Measurements from ENCODE around the gene TPST2. TPM values are rescaled to one million over a fixed set of nuclear protein-coding genes. Genes with fewer than 3 reads are reported as not detected.

The TPST2 gene
- total RNA-seq, 1 donor from 2014 or later: 10.7 TPM

DNA sequence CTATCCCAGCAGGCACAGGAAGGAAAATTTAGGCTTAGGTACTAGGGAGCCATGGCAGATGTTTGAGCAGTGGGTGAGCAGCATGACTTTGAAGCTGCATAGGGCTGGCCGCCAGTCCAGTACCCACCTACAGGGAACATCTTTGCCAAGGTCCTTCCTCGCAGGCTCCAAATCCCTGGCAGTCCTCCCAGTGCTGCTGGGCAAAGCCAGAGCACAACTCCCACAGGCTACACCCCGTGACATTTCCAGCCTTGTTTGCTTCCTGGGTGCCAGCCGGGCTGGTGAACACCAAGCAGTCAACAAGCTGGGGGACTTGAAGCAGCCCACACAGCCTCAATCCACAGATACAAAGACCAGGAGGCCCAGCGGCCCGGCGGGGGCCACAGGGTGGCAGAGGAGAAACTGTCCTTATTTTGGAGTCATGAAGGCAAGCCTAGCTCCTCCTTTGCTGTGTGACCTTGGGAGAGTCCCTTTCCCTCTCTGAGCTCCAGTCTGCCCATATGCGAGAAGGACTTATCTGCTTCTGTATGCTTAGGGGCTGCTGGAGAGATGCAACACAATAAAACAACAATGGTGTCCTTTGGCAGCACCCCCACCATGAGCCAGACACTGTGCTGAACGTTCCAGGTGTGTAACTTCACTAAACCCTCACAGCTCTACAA lies 28.0 kb downstream of the TPST2 start:
- Mint-ChIP-seq H3K27ac (ENCODE audit: unreplicated experiment) (no peak overlapping the region), H3K4me3 (no peak overlapping the region), H3K4me1 (peaks cover 8% of the 10 kb centered on the region), H3K9me3 (no peaks in the 10 kb centered on the region), H3K27me3 (ENCODE audit: low read depth) (no peaks in the 10 kb centered on the region), H3K36me3 (ENCODE audit: low read depth) (no peaks in the 10 kb centered on the region)
- DNase-seq (ENCODE audit: low read depth, low spot score): no peak
- TF ChIP-seq, protein P1, sequence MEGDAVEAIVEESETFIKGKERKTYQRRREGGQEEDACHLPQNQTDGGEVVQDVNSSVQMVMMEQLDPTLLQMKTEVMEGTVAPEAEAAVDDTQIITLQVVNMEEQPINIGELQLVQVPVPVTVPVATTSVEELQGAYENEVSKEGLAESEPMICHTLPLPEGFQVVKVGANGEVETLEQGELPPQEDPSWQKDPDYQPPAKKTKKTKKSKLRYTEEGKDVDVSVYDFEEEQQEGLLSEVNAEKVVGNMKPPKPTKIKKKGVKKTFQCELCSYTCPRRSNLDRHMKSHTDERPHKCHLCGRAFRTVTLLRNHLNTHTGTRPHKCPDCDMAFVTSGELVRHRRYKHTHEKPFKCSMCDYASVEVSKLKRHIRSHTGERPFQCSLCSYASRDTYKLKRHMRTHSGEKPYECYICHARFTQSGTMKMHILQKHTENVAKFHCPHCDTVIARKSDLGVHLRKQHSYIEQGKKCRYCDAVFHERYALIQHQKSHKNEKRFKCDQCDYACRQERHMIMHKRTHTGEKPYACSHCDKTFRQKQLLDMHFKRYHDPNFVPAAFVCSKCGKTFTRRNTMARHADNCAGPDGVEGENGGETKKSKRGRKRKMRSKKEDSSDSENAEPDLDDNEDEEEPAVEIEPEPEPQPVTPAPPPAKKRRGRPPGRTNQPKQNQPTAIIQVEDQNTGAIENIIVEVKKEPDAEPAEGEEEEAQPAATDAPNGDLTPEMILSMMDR (conservative IDR thresholded peaks at IDR 0.05): no peak

DNA sequence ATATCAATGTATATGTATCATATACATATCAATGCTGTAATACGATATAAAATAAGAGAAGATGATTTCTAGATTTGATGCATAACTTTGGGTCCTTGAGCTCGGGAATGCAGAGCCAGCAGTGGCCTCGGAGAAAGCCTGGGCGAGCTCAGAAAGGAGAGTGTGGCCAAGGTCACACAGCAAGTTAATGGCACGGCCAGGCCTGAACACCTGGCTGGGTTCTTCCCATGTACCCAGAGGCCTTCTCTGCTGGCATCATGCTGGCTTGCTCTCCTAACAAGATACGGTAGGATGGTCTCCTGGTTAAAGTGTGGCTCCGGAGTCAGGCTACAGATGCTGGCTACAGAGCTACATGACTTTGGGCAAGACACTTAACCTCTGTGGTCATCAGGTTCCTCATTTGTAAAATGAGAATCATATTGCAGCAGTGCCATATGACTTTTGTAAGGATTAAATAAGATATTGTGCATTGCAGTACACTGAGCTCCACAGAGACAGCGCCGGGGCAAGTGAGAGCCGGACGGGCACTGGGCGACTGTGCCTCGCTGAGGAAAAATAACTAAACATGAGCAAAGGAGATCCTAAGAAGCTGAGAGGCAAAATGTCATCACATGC lies 29.9 kb downstream of the TPST2 start:
- Mint-ChIP-seq H3K27ac (ENCODE audit: unreplicated experiment) (no peak overlapping the region), H3K4me1 (peaks cover 5% of the 10 kb centered on the region), H3K9me3 (no peaks in the 10 kb centered on the region), H3K4me3 (no peak overlapping the region), H3K36me3 (ENCODE audit: low read depth) (no peaks in the 10 kb centered on the region), H3K27me3 (ENCODE audit: low read depth) (no peaks in the 10 kb centered on the region)
- no peak for DNase-seq (ENCODE audit: low read depth, low spot score)
- TF ChIP-seq, protein P1 (conservative IDR thresholded peaks at IDR 0.05): no peak

DNA sequence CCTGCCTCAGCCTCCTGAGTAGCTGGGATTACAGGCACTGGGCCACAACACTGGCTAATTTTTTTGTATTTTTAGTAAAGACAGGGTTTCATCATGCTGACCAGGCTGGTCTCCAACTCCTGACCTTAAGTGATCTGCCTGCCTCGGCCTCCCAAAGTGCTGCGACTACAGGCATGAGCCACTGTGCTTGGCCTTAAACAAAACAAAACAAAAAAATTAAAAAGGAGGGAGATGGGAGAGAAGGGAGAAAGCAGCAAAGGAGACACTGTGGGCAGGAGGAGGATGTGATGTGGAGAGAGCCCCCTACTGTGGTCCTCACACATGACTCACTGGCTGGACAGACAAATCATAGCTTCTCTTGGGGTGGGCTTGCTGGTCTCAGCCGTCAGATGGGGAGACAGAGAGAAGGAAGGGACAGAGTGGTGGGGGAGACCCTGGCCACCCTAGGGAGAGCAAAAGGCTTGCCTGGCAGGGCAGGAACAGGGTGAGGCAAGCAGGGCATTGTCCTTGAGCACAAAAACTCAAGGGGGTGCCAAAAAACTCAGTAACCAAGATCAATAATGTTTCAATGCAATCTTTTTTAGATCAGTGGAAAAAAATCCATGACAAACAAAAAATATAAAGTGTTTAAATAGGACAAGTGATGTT lies 31.6 kb downstream of the TPST2 start:
- TF ChIP-seq, protein P1 (conservative IDR thresholded peaks at IDR 0.05): no peak
- H3K4me3 Mint-ChIP-seq: no peak overlapping the region
- H3K4me1 Mint-ChIP-seq: peaks cover 5% of the 10 kb centered on the region
- H3K9me3 Mint-ChIP-seq: no peaks in the 10 kb centered on the region
- H3K27ac Mint-ChIP-seq (ENCODE audit: unreplicated experiment): peak overlapping the region; percentile 14
- no peaks in the 10 kb centered on the region for H3K27me3 Mint-ChIP-seq (ENCODE audit: low read depth)
- DNase-seq (ENCODE audit: low read depth, low spot score): no peak
- H3K36me3 Mint-ChIP-seq (ENCODE audit: low read depth): no peaks in the 10 kb centered on the region

DNA sequence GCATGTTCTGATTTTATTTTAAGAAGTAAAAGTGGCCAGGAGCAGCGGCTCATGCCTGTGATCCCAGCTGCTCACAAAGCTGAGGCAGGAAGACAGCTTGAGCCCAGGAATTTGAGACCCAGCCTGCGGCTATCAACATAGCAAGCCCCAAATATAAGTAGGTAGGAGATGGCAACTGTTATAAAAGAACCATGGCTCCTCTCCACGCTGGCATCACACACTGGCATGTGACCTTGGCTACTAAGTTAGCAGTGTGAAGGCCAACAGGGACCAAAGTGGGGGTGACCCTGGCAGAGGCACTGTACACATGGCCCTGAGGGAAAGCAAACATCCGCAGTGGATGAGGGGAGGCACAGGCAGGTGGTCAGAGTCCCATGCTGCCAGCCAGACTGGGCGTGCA lies 33.0 kb downstream of the TPST2 start:
- Mint-ChIP-seq H3K36me3 (ENCODE audit: low read depth) (no peaks in the 10 kb centered on the region), H3K4me3 (no peak overlapping the region), H3K4me1 (peaks cover 9% of the 10 kb centered on the region), H3K9me3 (no peaks in the 10 kb centered on the region), H3K27ac (ENCODE audit: unreplicated experiment) (no peak overlapping the region), H3K27me3 (ENCODE audit: low read depth) (no peaks in the 10 kb centered on the region)
- DNase-seq (ENCODE audit: low read depth, low spot score): no peak
- TF ChIP-seq, protein P1 (conservative IDR thresholded peaks at IDR 0.05): no peak

DNA sequence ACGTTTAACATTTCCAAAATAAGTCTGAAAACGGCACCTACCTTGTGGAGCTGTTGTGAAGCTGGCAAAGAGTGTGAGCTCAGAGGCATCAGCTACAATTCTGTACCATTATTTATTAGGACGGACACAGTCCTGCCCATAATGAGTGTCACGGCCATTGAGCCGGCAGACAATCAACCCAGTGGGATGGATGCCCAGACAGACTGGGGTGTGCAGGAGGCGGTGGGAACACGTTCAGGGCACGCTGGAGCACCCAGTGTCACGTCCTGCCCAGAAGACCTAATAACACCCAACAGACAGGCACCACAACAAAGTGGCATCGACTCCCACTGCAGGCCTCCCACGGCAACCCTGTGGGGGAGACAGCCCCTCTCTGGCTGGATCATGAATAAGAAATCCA lies 34.5 kb downstream of the TPST2 start:
- TF ChIP-seq, protein P1 (conservative IDR thresholded peaks at IDR 0.05): no peak
- H3K27ac Mint-ChIP-seq (ENCODE audit: unreplicated experiment): no peak overlapping the region
- DNase-seq (ENCODE audit: low read depth, low spot score): no peak
- no peaks in the 10 kb centered on the region for H3K27me3 Mint-ChIP-seq (ENCODE audit: low read depth)
- H3K36me3 Mint-ChIP-seq (ENCODE audit: low read depth): no peaks in the 10 kb centered on the region
- H3K4me1 Mint-ChIP-seq: peaks cover 20% of the 10 kb centered on the region
- no peaks in the 10 kb centered on the region for H3K9me3 Mint-ChIP-seq
- H3K4me3 Mint-ChIP-seq: no peak overlapping the region
